Fibroblast of lung (primary cell): Measurements from ENCODE around the gene FCMR.

Experiments
- CTCF ChIP-seq, 2 donors: IDR thresholded peaks in 1 of 2; conservative IDR thresholded peaks in 1 of 2; 1 replicate in 1 of 2; 2 replicates in 1 of 2; pipeline ENCODE4 v1.5.1; 2011 to 2012; ENCODE audit warnings: low read length in 2 of 2, control low read depth in 1 of 2, inconsistent platforms in 1 of 2, low read depth in 1 of 2, mild to moderate bottlenecking in 1 of 2
- EZH2 ChIP-seq: IDR thresholded peaks from 2 replicates; pipeline ENCODE4 v1.5.1; 2012; ENCODE audit warnings: low read length, control low read depth, mild to moderate bottlenecking; ENCODE audit errors: missing control alignments

GRCh38 chr1:206902702-206903101 is 19.0 kb downstream of the FCMR start:
- no peak for TF ChIP-seq CTCF (conservative IDR thresholded peaks at IDR 0.05 in 1 of 2, IDR thresholded peaks at IDR 0.05 in 1 of 2; ENCODE audit: low read depth in 1 of 2, low read length in 2 of 2)
- no peak for TF ChIP-seq EZH2
